Lung (tissue), 12 donors: ENCODE results near the gene BBOX1. TPM values are rescaled to one million over a fixed set of nuclear protein-coding genes. Genes with fewer than 3 reads are reported as not detected.

Source experiments
- ATAC-seq: fragments of 200-7000 bp; cut with Tn5 transposase; one replicate; pipeline ENCODE4 v1.9.1; 2020; ENCODE audit warnings: moderate number of reproducible peaks; ENCODE audit not compliant: insufficient read depth, low FRiP score
- DNase-seq, 3 donors: peaks; one replicate each; pipeline ENCODE4 v3.0.0-alpha.2; 2013 to 2017
- H3K27ac ChIP-seq, 2 donors: one replicate each; pipeline ENCODE4 v1.5.1; 2013; ENCODE audit warnings: mild to moderate bottlenecking in 2 of 2, moderate library complexity in 2 of 2, control low read depth in 1 of 2, inconsistent platforms in 1 of 2, low read depth in 1 of 2, low read length in 1 of 2
- H3K27me3 ChIP-seq, 3 donors: one replicate each; pipeline ENCODE4 v1.5.1; 2013; ENCODE audit warnings: low read length in 2 of 3; ENCODE audit not compliant: control insufficient read depth in 3 of 3, insufficient read depth in 3 of 3
- H3K36me3 ChIP-seq, 4 donors: one replicate each; pipeline ENCODE4 v1.5.1; 2013; ENCODE audit warnings: low read length in 4 of 4, mild to moderate bottlenecking in 1 of 4, moderate library complexity in 1 of 4; ENCODE audit not compliant: control insufficient read depth in 4 of 4, insufficient read depth in 4 of 4
- H3K4me1 ChIP-seq, 5 donors: one replicate each; pipeline ENCODE4 v1.5.1; 2013; ENCODE audit warnings: low read length in 5 of 5, mild to moderate bottlenecking in 2 of 5, moderate library complexity in 1 of 5; ENCODE audit not compliant: control insufficient read depth in 5 of 5, insufficient read depth in 5 of 5
- H3K4me3 ChIP-seq: one replicate; pipeline ENCODE4 v1.5.1; 2013; ENCODE audit warnings: mild to moderate bottlenecking, control low read depth, moderate library complexity
- H3K9ac ChIP-seq, 2 donors: one replicate each; pipeline ENCODE4 v1.5.1; 2013; ENCODE audit warnings: low read length in 2 of 2, control low read depth in 1 of 2; ENCODE audit not compliant: insufficient read depth in 1 of 2
- H3K9me3 ChIP-seq, 4 donors: one replicate each; pipeline ENCODE4 v1.5.1; 2013; ENCODE audit warnings: low read length in 3 of 4, mild to moderate bottlenecking in 1 of 4, moderate library complexity in 1 of 4; ENCODE audit not compliant: control insufficient read depth in 4 of 4, insufficient read depth in 3 of 4
- CTCF ChIP-seq: IDR thresholded peaks from 2 replicates; pipeline ENCODE4 v1.5.1; 2012; ENCODE audit warnings: mild to moderate bottlenecking; ENCODE audit errors: control extremely low read depth, extremely low read depth
- WGBS, 2 donors: extraction: QIAGEN DNeasy Blood & Tissue Kit; methylation state at CpG; one replicate each; pipeline ENCODE4 v1.1.7; 2013; 5-methylcytosine and 5-hydroxymethylcytosine counted together
- polyA plus RNA-seq, 2 donors: library from polyadenylated mRNA; stranded (reverse); fragments of 200-250 nt; gene quantifications; one replicate each; pipeline ENCODE4 v1.2.1, GENCODE V29; 2013
- total RNA-seq, 2 donors: library from RNA; depleted of rRNA in 1 of 2; stranded (reverse); fragments of >200 nt in 1 of 2; gene quantifications; one replicate each; pipeline ENCODE4 v1.2.1, GENCODE V29; 2014 to 2021
- donor health status: control.
- donor health status: control.
- donor health status: Bipolar disorder and iron deficiency.
- donor health status: healthy.
- donor health status: DM: yes; HTN: yes; CAD: no.

Gene BBOX1
- total and polyA plus RNA-seq, 4 donors = 0.08 to 1.9 (median 0.69) TPM

- ATAC-seq (no peak), DNase-seq (no peak)
- Histone ChIP-seq H3K36me3 (no peaks in the 10 kb centered on the region), H3K27me3 (peaks cover 0 to 4% (median 0%) of the 10 kb centered on the region in 3 donors), H3K4me1 (peaks cover 0 to 22% (median 7%) of the 10 kb centered on the region in 5 donors), H3K9ac (no peak overlapping the region), H3K9me3 (no peaks in the 10 kb centered on the region), H3K4me3 (no peak overlapping the region), H3K27ac (no peak overlapping the region)
- 60 to 72% methylated on average over 4 of the region's 4 CpGs for WGBS, 2 donors
- TF ChIP-seq CTCF = no peak
Measured at GRCh38 chr11:27011560-27012233, 28.9 kb upstream of the BBOX1 start.

- ATAC-seq = no peak
- no peak for TF ChIP-seq CTCF
- Histone ChIP-seq H3K27ac (no peak overlapping the region), H3K4me3 (no peak overlapping the region), H3K27me3 (peaks cover 0 to 4% (median 0%) of the 10 kb centered on the region in 3 donors), H3K9me3 (no peaks in the 10 kb centered on the region), H3K36me3 (no peaks in the 10 kb centered on the region), H3K9ac (peak overlapping the region in 1 of 2 donors; percentile 35), H3K4me1 (peaks cover 0 to 22% (median 7%) of the 10 kb centered on the region in 5 donors)
- 27 to 33% methylated on average over 4 of the region's 4 CpGs for WGBS, 2 donors
- peak; percentile 82 to 92 (median 92) for DNase-seq
Measured at GRCh38 chr11:27012234-27012921, 28.2 kb upstream of the BBOX1 start.

- Histone ChIP-seq H3K4me1 (peaks cover 0 to 22% (median 7%) of the 10 kb centered on the region in 5 donors), H3K9ac (no peak overlapping the region), H3K36me3 (no peaks in the 10 kb centered on the region), H3K9me3 (peaks cover 0 to 2% (median 0%) of the 10 kb centered on the region in 4 donors), H3K27ac (no peak overlapping the region), H3K4me3 (no peak overlapping the region), H3K27me3 (peaks cover 0 to 4% (median 0%) of the 10 kb centered on the region in 3 donors)
- no peak for ATAC-seq
- TF ChIP-seq CTCF = no peak
- no peak for DNase-seq
- WGBS, 2 donors = 51 to 70% methylated on average over 4 of the region's 4 CpGs
Measured at GRCh38 chr11:27013781-27014361, 26.7 kb upstream of the BBOX1 start.
